ENCODE measurements around the gene ACSM2A.
"Not testable (repeated sequence)": the region's sequence is repeated elsewhere in the genome, so short reads cannot be mapped to it uniquely, and the experiment has no call there.

ACSM2A gene

DNA sequence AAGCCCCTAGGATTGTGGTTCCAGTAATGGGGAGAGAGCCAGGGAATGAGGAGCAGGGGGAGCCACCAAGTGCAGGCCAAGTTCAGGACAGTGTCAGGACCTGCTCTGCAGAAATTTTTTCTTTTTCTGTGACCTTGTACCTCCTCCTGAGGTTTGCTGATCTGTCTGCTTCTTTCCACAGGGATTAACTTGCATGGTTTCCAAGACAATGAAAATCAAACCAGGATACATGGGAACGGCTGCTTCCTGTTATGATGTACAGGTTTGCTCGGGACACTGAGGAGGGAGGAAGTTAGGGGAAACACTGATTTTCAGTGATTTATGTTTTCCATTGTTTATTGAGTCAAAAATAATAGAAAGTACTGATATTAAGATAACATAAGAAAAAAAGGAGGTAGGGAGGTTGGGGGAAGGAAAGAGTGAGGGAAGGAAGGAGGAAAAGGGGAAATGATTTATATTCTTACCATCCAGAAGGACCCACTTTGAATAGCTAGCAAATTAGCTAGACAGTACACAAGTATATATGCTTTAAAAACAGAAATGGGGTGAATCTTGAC lies 25.9 kb downstream of the ACSM2A start:
- not testable (repeated sequence) for H3K4me1 ChIP-seq (ENCODE audit: insufficient read depth, low read length); H3K27me3 ChIP-seq (ENCODE audit: insufficient read depth, low read length); H3K4me3 ChIP-seq (ENCODE audit: low read length); H3K9me3 ChIP-seq (ENCODE audit: low read length); H2AFZ ChIP-seq (ENCODE audit: low read depth, low read length); H3K36me3 ChIP-seq (ENCODE audit: insufficient read depth, low read length)

DNA sequence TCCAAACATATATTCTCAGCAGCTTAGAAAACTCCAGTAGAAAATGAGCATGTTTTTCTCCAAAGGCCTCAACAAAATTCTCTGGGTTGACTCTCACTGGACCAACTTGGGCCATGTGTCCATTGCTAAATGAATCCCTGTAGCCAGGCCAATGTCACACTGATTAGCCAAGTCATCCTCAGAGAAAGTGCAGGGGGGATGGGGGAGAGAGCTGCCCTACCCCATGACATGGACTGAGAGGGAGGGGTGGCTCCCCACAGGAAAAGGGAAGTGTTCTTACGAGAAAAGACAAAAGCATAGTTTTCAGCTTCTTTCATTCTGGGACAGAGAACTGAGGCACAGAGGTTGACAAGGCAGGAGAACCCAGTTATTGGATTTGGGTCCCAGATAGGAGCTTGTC lies 32.7 kb downstream of the ACSM2A start:
- H3K9me3 ChIP-seq (ENCODE audit: low read length); H3K4me3 ChIP-seq (ENCODE audit: low read length); H3K36me3 ChIP-seq (ENCODE audit: insufficient read depth, low read length); H3K27me3 ChIP-seq (ENCODE audit: insufficient read depth, low read length); H2AFZ ChIP-seq (ENCODE audit: low read depth, low read length); H3K4me1 ChIP-seq (ENCODE audit: insufficient read depth, low read length): not testable (repeated sequence)

DNA sequence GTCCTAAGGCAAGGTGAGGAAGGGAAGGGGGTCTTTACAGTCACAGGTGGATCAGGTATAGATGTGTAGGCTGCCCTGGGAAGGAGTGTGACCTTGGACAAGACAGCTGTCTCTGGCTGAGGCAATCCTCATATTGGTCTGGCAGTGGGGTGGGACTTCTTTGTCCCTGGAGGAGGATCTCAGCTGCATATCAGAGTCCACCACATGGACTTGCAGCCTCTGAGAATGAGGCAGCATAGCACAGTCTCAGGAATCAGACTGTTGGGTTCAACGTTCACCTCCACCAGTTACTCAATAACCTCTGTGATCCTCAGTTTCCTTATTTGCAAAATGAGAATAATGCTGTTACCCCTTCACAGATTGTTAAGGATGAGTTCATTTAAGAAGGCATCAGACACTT lies 33.4 kb downstream of the ACSM2A start:
- no peak overlapping the region for H2AFZ ChIP-seq (ENCODE audit: low read depth, low read length)
- H3K27me3 ChIP-seq (ENCODE audit: insufficient read depth, low read length), result no peaks in the 10 kb centered on the region
- H3K4me1 ChIP-seq (ENCODE audit: insufficient read depth, low read length), result no peaks in the 10 kb centered on the region
- no peak overlapping the region for H3K4me3 ChIP-seq (ENCODE audit: low read length)
- no peaks in the 10 kb centered on the region for H3K9me3 ChIP-seq (ENCODE audit: low read length)
- H3K36me3 ChIP-seq (ENCODE audit: insufficient read depth, low read length), result no peaks in the 10 kb centered on the region

DNA sequence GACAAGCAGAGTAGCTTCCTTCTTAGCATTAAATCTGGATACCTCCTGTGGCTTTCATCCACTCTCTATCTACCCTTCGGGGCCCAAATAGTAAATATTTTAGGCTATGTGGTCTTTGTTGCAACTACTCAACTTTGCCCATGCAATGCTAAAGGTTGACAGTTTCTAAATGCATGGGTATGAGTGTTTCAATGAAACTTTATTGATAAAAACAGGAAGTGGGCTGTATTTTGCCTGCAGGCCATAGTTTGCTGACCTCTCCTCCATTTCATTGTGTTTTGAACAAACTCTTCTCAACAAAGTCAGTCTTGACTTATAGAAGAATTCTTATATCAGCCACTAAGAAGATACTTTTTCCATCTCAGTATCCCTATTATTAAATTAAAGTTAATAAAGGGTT lies 34.1 kb downstream of the ACSM2A start:
- H2AFZ ChIP-seq (ENCODE audit: low read depth, low read length), result no peak overlapping the region
- H3K4me1 ChIP-seq (ENCODE audit: insufficient read depth, low read length), result no peaks in the 10 kb centered on the region
- H3K9me3 ChIP-seq (ENCODE audit: low read length), result no peaks in the 10 kb centered on the region

GRCh38 chr16:20490994-20491393 lies 39.7 kb downstream of the ACSM2A start:
- not testable (repeated sequence) for H3K9me3 ChIP-seq (ENCODE audit: low read length); H3K27me3 ChIP-seq (ENCODE audit: insufficient read depth, low read length); H3K4me1 ChIP-seq (ENCODE audit: insufficient read depth, low read length); H3K4me3 ChIP-seq (ENCODE audit: low read length); H3K36me3 ChIP-seq (ENCODE audit: insufficient read depth, low read length); H2AFZ ChIP-seq (ENCODE audit: low read depth, low read length)

More for the DNA sequence above, 34.1 kb downstream of the ACSM2A start:
- Histone ChIP-seq H3K4me3 (ENCODE audit: low read length) (no peak overlapping the region), H3K36me3 (ENCODE audit: insufficient read depth, low read length) (no peaks in the 10 kb centered on the region), H3K27me3 (ENCODE audit: insufficient read depth, low read length) (no peaks in the 10 kb centered on the region)

GRCh38 chr16:20491448-20491847 lies 40.1 kb downstream of the ACSM2A start:
- not testable (repeated sequence) for H3K4me3 ChIP-seq (ENCODE audit: low read length); H3K9me3 ChIP-seq (ENCODE audit: low read length); H3K36me3 ChIP-seq (ENCODE audit: insufficient read depth, low read length); H3K27me3 ChIP-seq (ENCODE audit: insufficient read depth, low read length); H2AFZ ChIP-seq (ENCODE audit: low read depth, low read length); H3K4me1 ChIP-seq (ENCODE audit: insufficient read depth, low read length)

GRCh38 chr16:20504418-20504817 lies 53.1 kb downstream of the ACSM2A start:
- Histone ChIP-seq H2AFZ (ENCODE audit: low read depth, low read length) (no peak overlapping the region), H3K4me3 (ENCODE audit: low read length) (no peak overlapping the region), H3K36me3 (ENCODE audit: insufficient read depth, low read length) (no peaks in the 10 kb centered on the region), H3K9me3 (ENCODE audit: low read length) (no peaks in the 10 kb centered on the region), H3K4me1 (ENCODE audit: insufficient read depth, low read length) (no peaks in the 10 kb centered on the region), H3K27me3 (ENCODE audit: insufficient read depth, low read length) (no peaks in the 10 kb centered on the region)

- no peak overlapping the region for H3K4me3 ChIP-seq (ENCODE audit: low read length)
- no peak overlapping the region for H2AFZ ChIP-seq (ENCODE audit: low read depth, low read length)
- H3K9me3 ChIP-seq (ENCODE audit: low read length), result no peaks in the 10 kb centered on the region
- H3K4me1 ChIP-seq (ENCODE audit: insufficient read depth, low read length), result no peaks in the 10 kb centered on the region
- H3K27me3 ChIP-seq (ENCODE audit: insufficient read depth, low read length), result no peaks in the 10 kb centered on the region
- no peaks in the 10 kb centered on the region for H3K36me3 ChIP-seq (ENCODE audit: insufficient read depth, low read length)
Measured at GRCh38 chr16:20507280-20507679, 56.0 kb downstream of the ACSM2A start.

DNA sequence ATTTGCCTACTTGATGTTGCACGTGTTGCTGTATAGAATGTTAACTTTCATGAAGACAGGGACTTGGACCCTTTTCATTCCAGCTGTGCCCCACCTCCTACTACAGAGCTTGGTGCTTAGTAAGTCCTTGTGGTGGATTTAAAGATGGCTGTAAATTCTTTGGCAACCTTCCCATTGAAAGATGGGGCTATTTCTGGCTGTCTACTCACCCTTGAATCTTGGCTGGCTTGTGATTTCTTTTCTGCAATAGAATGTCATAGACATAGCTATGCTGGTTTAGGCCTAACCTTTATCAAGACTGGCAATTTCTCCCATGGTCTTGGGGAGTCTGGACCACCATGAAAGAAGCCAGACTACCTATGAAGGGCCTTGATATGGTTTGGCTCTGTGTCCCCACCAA lies 59.0 kb downstream of the ACSM2A start:
- Histone ChIP-seq H3K9me3 (ENCODE audit: low read length) (no peaks in the 10 kb centered on the region), H2AFZ (ENCODE audit: low read depth, low read length) (no peak overlapping the region), H3K36me3 (ENCODE audit: insufficient read depth, low read length) (no peaks in the 10 kb centered on the region), H3K4me3 (ENCODE audit: low read length) (no peak overlapping the region), H3K4me1 (ENCODE audit: insufficient read depth, low read length) (no peaks in the 10 kb centered on the region), H3K27me3 (ENCODE audit: insufficient read depth, low read length) (no peaks in the 10 kb centered on the region)

DNA sequence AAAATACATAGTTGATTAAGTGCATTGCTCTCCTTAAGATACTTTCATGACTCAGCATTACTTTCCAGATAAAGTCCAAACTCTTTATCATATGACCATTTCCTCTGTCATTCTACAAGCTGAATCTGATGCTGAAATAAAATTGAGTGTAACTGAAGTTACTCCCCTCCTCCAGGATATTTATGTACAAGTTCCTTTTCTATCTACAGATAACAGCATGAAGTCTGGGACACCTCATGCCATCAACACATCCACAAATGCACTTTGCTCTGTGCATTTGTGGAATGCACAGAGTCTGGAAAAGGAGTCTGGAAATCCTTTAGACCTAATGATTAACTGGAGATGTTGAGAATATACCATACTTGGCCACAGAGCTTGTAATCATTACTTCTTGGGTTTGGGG lies 64.4 kb downstream of the ACSM2A start:
- H3K4me1 ChIP-seq (ENCODE audit: insufficient read depth, low read length), result no peaks in the 10 kb centered on the region
- no peaks in the 10 kb centered on the region for H3K9me3 ChIP-seq (ENCODE audit: low read length)
- no peak overlapping the region for H2AFZ ChIP-seq (ENCODE audit: low read depth, low read length)
- no peaks in the 10 kb centered on the region for H3K36me3 ChIP-seq (ENCODE audit: insufficient read depth, low read length)
- no peak overlapping the region for H3K4me3 ChIP-seq (ENCODE audit: low read length)
- H3K27me3 ChIP-seq (ENCODE audit: insufficient read depth, low read length), result no peaks in the 10 kb centered on the region

DNA sequence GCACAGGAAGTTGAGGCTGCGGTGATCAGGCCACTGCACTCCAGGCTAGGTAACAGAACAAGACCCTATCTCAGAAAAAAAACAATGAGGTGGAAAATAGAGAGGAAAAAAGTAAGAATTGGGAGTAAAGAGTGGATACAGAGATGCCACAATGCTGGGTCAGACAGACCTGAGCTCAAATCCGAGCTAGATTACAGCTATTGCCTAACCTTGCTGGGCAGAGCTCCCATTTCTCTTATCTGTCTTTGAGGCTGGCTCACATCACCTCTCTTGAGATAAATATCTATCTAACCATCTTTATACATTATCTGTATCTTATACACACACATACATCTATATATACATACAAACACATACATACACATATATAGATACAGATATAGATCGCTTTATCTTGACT lies 65.8 kb downstream of the ACSM2A start:
- Histone ChIP-seq H3K4me1 (ENCODE audit: insufficient read depth, low read length) (no peaks in the 10 kb centered on the region), H3K4me3 (ENCODE audit: low read length) (no peak overlapping the region), H3K9me3 (ENCODE audit: low read length) (no peaks in the 10 kb centered on the region), H3K27me3 (ENCODE audit: insufficient read depth, low read length) (no peaks in the 10 kb centered on the region), H2AFZ (ENCODE audit: low read depth, low read length) (no peak overlapping the region), H3K36me3 (ENCODE audit: insufficient read depth, low read length) (no peaks in the 10 kb centered on the region)

DNA sequence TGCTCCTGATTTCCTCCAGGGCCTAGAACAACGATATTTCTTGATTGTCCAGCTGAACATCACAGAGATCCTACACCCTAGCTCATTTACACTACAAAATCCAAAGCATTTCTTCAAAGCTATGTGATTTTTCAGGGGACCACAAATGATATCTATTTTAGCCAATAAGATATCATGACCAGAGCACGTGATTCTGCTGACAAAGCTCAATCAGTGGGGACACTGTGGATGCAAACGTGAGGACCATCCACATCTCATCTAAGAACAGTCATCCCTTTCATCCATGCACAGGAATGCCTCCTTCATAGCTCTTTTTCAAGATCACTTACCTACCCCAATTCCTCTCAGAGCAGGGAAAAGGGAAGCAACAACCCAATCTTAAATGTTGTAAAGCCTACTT lies 67.9 kb downstream of the ACSM2A start:
- Histone ChIP-seq H3K4me1 (ENCODE audit: insufficient read depth, low read length) (no peaks in the 10 kb centered on the region), H3K27me3 (ENCODE audit: insufficient read depth, low read length) (no peaks in the 10 kb centered on the region), H2AFZ (ENCODE audit: low read depth, low read length) (no peak overlapping the region), H3K9me3 (ENCODE audit: low read length) (no peaks in the 10 kb centered on the region), H3K4me3 (ENCODE audit: low read length) (no peak overlapping the region), H3K36me3 (ENCODE audit: insufficient read depth, low read length) (no peaks in the 10 kb centered on the region)

- H3K27me3 ChIP-seq (ENCODE audit: insufficient read depth, low read length), result no peaks in the 10 kb centered on the region
- no peaks in the 10 kb centered on the region for H3K36me3 ChIP-seq (ENCODE audit: insufficient read depth, low read length)
- H3K4me1 ChIP-seq (ENCODE audit: insufficient read depth, low read length), result no peaks in the 10 kb centered on the region
- H3K4me3 ChIP-seq (ENCODE audit: low read length), result no peak overlapping the region
- H2AFZ ChIP-seq (ENCODE audit: low read depth, low read length), result no peak overlapping the region
- H3K9me3 ChIP-seq (ENCODE audit: low read length), result no peaks in the 10 kb centered on the region
Measured at GRCh38 chr16:20520103-20520502, 68.8 kb downstream of the ACSM2A start.

- not testable (repeated sequence) for H3K27me3 ChIP-seq (ENCODE audit: insufficient read depth, low read length); H3K9me3 ChIP-seq (ENCODE audit: low read length); H2AFZ ChIP-seq (ENCODE audit: low read depth, low read length); H3K4me3 ChIP-seq (ENCODE audit: low read length); H3K4me1 ChIP-seq (ENCODE audit: insufficient read depth, low read length); H3K36me3 ChIP-seq (ENCODE audit: insufficient read depth, low read length)
Measured at GRCh38 chr16:20531795-20532194, 80.5 kb downstream of the ACSM2A start.
